ENCODE results near the gene RXRB.

The RXRB gene

GRCh38 chr6:33167374-33168283 is 32.8 kb downstream of the RXRB start:
- no peak overlapping the region for H3K4me2 ChIP-seq (ENCODE audit: low read length)
- no peaks in the 10 kb centered on the region for H3K4me1 ChIP-seq (ENCODE audit: insufficient read depth, low read length, severe bottlenecking)
- no peaks in the 10 kb centered on the region for H3K27me3 ChIP-seq (ENCODE audit: insufficient read depth, low read length)
- H3F3A ChIP-seq (ENCODE audit: insufficient read depth, low read length), result no peaks in the 10 kb centered on the region
- H3K9ac ChIP-seq (ENCODE audit: low read length), result no peak overlapping the region
- H3K36me3 ChIP-seq (ENCODE audit: insufficient read depth, low read length), result no peaks in the 10 kb centered on the region
- H2AFZ ChIP-seq (ENCODE audit: low read length), result no peak overlapping the region
- no peaks in the 10 kb centered on the region for H3K79me2 ChIP-seq (ENCODE audit: insufficient read depth, low read length)
- H3K9me3 ChIP-seq (ENCODE audit: low read length), result no peaks in the 10 kb centered on the region
- H4K20me1 ChIP-seq (ENCODE audit: insufficient read depth, low read length), result no peaks in the 10 kb centered on the region
- no peaks in the 10 kb centered on the region for H3K9me2 ChIP-seq (ENCODE audit: low read depth, low read length)
- H3K4me3 ChIP-seq (ENCODE audit: low read depth, low read length, poor library complexity, severe bottlenecking), result no peak overlapping the region
- no peak overlapping the region for H3K27ac ChIP-seq (ENCODE audit: low read depth, low read length, poor library complexity, severe bottlenecking)
- no peak for TF ChIP-seq EZH2 (IDR thresholded peaks at IDR 0.05; ENCODE audit: borderline replicate concordance, low read length)
- TF ChIP-seq, protein P1, sequence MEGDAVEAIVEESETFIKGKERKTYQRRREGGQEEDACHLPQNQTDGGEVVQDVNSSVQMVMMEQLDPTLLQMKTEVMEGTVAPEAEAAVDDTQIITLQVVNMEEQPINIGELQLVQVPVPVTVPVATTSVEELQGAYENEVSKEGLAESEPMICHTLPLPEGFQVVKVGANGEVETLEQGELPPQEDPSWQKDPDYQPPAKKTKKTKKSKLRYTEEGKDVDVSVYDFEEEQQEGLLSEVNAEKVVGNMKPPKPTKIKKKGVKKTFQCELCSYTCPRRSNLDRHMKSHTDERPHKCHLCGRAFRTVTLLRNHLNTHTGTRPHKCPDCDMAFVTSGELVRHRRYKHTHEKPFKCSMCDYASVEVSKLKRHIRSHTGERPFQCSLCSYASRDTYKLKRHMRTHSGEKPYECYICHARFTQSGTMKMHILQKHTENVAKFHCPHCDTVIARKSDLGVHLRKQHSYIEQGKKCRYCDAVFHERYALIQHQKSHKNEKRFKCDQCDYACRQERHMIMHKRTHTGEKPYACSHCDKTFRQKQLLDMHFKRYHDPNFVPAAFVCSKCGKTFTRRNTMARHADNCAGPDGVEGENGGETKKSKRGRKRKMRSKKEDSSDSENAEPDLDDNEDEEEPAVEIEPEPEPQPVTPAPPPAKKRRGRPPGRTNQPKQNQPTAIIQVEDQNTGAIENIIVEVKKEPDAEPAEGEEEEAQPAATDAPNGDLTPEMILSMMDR (IDR thresholded peaks at IDR 0.05; ENCODE audit: low read length), result no peak

DNA sequence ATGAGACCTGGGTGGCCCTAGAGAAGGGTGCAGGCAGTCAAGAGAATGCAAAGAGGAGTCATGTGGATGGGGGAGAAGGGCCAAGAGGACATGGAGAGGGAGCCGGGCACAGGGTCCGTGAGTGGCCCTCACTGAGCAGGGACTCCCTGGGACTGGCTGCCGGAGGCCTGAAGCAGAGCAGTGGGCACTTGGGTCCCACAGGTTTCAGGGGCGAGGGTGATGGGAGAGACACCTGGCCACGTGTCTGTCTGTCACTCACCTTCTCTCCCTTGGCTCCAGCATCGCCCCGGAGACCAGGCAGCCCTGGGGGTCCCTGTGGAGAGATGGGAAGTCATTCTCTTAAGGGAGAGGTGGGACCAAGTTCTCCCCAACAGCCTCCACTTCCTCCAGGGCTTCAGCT is 33.7 kb downstream of the RXRB start:
- H3K27ac ChIP-seq (ENCODE audit: low read depth, low read length, poor library complexity, severe bottlenecking), result no peak overlapping the region
- H3K27me3 ChIP-seq (ENCODE audit: insufficient read depth, low read length), result no peaks in the 10 kb centered on the region
- no peaks in the 10 kb centered on the region for H4K20me1 ChIP-seq (ENCODE audit: insufficient read depth, low read length)
- H3K79me2 ChIP-seq (ENCODE audit: insufficient read depth, low read length), result no peaks in the 10 kb centered on the region
- no peak overlapping the region for H3K4me2 ChIP-seq (ENCODE audit: low read length)
- no peaks in the 10 kb centered on the region for H3K36me3 ChIP-seq (ENCODE audit: insufficient read depth, low read length)
- no peak overlapping the region for H2AFZ ChIP-seq (ENCODE audit: low read length)
- H3K9ac ChIP-seq (ENCODE audit: low read length), result no peak overlapping the region
- H3K4me3 ChIP-seq (ENCODE audit: low read depth, low read length, poor library complexity, severe bottlenecking), result no peak overlapping the region
- no peaks in the 10 kb centered on the region for H3F3A ChIP-seq (ENCODE audit: insufficient read depth, low read length)
- no peaks in the 10 kb centered on the region for H3K9me3 ChIP-seq (ENCODE audit: low read length)
- no peak for TF ChIP-seq EZH2 (IDR thresholded peaks at IDR 0.05; ENCODE audit: borderline replicate concordance, low read length)
- TF ChIP-seq, protein P1 (IDR thresholded peaks at IDR 0.05; ENCODE audit: low read length), result no peak
- H3K9me2 ChIP-seq (ENCODE audit: low read depth, low read length), result no peaks in the 10 kb centered on the region
- peaks cover 3% of the 10 kb centered on the region for H3K4me1 ChIP-seq (ENCODE audit: insufficient read depth, low read length, severe bottlenecking)

- no peaks in the 10 kb centered on the region for H3K9me3 ChIP-seq (ENCODE audit: low read length)
- TF ChIP-seq EZH2 (IDR thresholded peaks at IDR 0.05; ENCODE audit: borderline replicate concordance, low read length), result no peak
- TF ChIP-seq, protein P1 (IDR thresholded peaks at IDR 0.05; ENCODE audit: low read length), result no peak
- no peak overlapping the region for H2AFZ ChIP-seq (ENCODE audit: low read length)
- peaks cover 6% of the 10 kb centered on the region for H3K4me1 ChIP-seq (ENCODE audit: insufficient read depth, low read length, severe bottlenecking)
- no peak overlapping the region for H3K9ac ChIP-seq (ENCODE audit: low read length)
- no peak overlapping the region for H3K4me2 ChIP-seq (ENCODE audit: low read length)
- no peaks in the 10 kb centered on the region for H3K36me3 ChIP-seq (ENCODE audit: insufficient read depth, low read length)
- H3F3A ChIP-seq (ENCODE audit: insufficient read depth, low read length), result no peaks in the 10 kb centered on the region
- H3K27me3 ChIP-seq (ENCODE audit: insufficient read depth, low read length), result no peaks in the 10 kb centered on the region
- no peaks in the 10 kb centered on the region for H3K79me2 ChIP-seq (ENCODE audit: insufficient read depth, low read length)
- H3K27ac ChIP-seq (ENCODE audit: low read depth, low read length, poor library complexity, severe bottlenecking), result no peak overlapping the region
- no peaks in the 10 kb centered on the region for H4K20me1 ChIP-seq (ENCODE audit: insufficient read depth, low read length)
- H3K4me3 ChIP-seq (ENCODE audit: low read depth, low read length, poor library complexity, severe bottlenecking), result no peak overlapping the region
- no peaks in the 10 kb centered on the region for H3K9me2 ChIP-seq (ENCODE audit: low read depth, low read length)
Measured at GRCh38 chr6:33166363-33166762, 34.1 kb downstream of the RXRB start.
